HUES48 (cell line): ENCODE data around the gene RAB19.
"Not testable (repeated sequence)": the region's sequence is repeated elsewhere in the genome, so short reads cannot be mapped to it uniquely, and the experiment has no call there.

Experiments used
- H3K27ac ChIP-seq: one replicate; pipeline ENCODE4 v1.7.0; 2013; ENCODE audit warnings: low read depth, low read length, inconsistent platforms
- H3K27me3 ChIP-seq: 2 replicates; pipeline ENCODE4 v1.6.1; 2013; ENCODE audit warnings: mild to moderate bottlenecking, low read length; ENCODE audit not compliant: control insufficient read depth, insufficient read depth
- H3K36me3 ChIP-seq: 2 replicates; pipeline ENCODE4 v1.6.1; 2013; ENCODE audit warnings: low read length; ENCODE audit not compliant: control insufficient read depth, insufficient read depth
- H3K4me1 ChIP-seq: 2 replicates; pipeline ENCODE4 v1.6.1; 2013; ENCODE audit warnings: mild to moderate bottlenecking, low read length; ENCODE audit not compliant: control insufficient read depth, insufficient read depth
- H3K4me3 ChIP-seq: 2 replicates; pipeline ENCODE4 v1.5.1; 2013; ENCODE audit warnings: mild to moderate bottlenecking, low read depth, low read length
- H3K9ac ChIP-seq: 2 replicates; pipeline ENCODE4 v1.6.1; 2013; ENCODE audit warnings: mild to moderate bottlenecking, low read depth, low read length, moderate library complexity
- H3K9me3 ChIP-seq: 2 replicates; pipeline ENCODE4 v1.6.1; 2013; ENCODE audit warnings: low read length; ENCODE audit not compliant: control insufficient read depth, insufficient read depth

Gene RAB19

DNA sequence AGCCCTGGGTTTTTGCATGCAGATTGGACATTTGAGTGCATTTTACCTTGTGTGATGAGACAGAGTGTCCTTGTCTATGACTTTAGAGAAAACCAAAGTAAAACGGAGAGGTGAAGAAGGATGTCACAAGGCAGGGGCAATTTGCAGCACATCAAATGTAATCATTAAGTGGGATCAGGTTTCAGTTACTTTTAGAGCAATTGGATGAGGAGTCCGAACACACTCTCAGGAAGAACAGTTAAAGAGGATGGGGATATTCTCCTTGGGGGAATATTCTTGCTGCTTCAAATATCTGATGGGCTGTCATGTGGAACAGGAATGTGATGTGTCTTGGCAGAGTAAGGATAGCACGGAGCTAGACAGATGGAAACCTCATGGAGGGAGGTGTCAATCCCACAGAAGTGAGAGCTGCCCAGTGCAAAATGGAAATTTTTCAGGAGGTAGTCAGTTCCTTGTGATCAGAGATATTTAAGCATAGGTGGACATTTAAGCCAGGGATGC lies 757 bp downstream of the RAB19 start:
- peak overlapping the region; percentile 52; the same call in 1 of the 2 replicates for H3K9ac ChIP-seq

DNA sequence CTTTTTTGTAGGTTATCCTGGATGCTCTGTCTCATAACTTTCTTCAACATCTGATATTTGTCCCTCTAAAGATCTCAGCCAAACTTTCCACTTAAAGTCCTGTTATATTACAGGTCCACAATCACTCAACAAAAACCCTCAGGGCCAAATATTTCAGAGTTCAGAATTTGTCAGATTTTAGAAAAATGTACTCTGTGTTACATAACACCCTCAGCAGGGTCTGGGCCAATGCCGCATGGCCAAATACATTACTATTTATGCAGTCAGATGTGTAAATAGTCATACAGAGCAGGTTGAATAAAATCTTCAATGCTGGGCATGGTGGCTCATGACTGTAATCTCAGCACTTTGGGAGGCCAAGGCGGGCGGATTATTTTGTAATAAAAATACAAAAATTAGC lies 11.5 kb downstream of the RAB19 start:
- no peaks in the 10 kb centered on the region for H3K4me1 ChIP-seq
- no peak overlapping the region for H3K4me3 ChIP-seq
- H3K9me3 ChIP-seq, result no peaks in the 10 kb centered on the region
- no peak overlapping the region for H3K27ac ChIP-seq
- H3K36me3 ChIP-seq, result peaks cover 10% of the 10 kb centered on the region
- H3K27me3 ChIP-seq, result no peaks in the 10 kb centered on the region
- no peak overlapping the region for H3K9ac ChIP-seq

More for the DNA sequence above, 757 bp downstream of the RAB19 start:
- H3K4me3 ChIP-seq, result peak overlapping the region; percentile 70
- no peaks in the 10 kb centered on the region for H3K9me3 ChIP-seq
- peaks cover 5% of the 10 kb centered on the region for H3K4me1 ChIP-seq
- no peak overlapping the region for H3K27ac ChIP-seq
- no peaks in the 10 kb centered on the region for H3K27me3 ChIP-seq
- H3K36me3 ChIP-seq, result peaks cover 4% of the 10 kb centered on the region; the same call in 1 of the 2 replicates

DNA sequence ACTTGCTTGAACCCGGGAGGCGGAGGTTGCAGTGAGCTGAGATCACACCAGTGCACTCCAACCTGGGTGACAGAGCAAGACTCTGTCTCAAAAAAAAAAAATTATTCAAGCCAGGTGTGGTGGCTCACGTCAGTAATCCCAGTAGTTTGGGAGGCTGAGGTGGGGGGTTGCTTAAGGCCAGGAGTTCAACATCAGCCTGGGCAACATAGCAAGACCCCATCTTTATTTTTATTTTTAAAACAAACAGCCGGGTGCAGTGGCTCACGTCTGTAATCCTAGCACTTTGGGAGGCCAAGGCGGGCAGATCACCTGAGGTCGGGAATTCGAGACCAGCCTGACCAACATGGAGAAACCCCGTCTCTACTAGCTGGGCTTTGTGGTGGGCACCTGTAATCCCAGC lies 12.0 kb downstream of the RAB19 start:
- H3K27me3 ChIP-seq, H3K9me3 ChIP-seq, H3K4me3 ChIP-seq, H3K9ac ChIP-seq, H3K4me1 ChIP-seq, H3K27ac ChIP-seq: not testable (repeated sequence)
- H3K36me3 ChIP-seq, result peaks cover 10% of the 10 kb centered on the region

DNA sequence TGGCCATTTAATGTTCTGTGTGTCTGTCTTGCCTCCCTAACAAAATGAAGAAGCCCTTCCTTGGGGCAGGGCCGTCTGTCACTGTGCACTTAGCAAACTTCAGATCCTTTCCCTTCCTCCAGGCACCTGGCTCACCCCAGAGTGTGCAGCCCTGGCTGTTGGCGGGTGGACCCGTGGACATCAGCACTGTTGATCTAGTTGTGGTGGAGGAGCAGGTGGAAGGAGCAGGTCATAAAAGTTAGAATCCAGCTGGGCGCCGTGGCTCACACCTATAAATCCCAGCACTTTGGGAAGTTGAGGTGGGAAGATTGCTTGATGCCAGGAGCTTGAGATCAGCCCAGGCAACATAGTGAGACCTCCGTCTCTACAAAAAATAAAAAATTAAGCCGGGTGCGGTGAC lies 12.7 kb downstream of the RAB19 start:
- H3K9ac ChIP-seq, result no peak overlapping the region
- no peak overlapping the region for H3K27ac ChIP-seq
- peaks cover 9% of the 10 kb centered on the region for H3K36me3 ChIP-seq
- no peaks in the 10 kb centered on the region for H3K27me3 ChIP-seq
- H3K4me1 ChIP-seq, result no peaks in the 10 kb centered on the region
- H3K9me3 ChIP-seq, result no peaks in the 10 kb centered on the region
- no peak overlapping the region for H3K4me3 ChIP-seq

DNA sequence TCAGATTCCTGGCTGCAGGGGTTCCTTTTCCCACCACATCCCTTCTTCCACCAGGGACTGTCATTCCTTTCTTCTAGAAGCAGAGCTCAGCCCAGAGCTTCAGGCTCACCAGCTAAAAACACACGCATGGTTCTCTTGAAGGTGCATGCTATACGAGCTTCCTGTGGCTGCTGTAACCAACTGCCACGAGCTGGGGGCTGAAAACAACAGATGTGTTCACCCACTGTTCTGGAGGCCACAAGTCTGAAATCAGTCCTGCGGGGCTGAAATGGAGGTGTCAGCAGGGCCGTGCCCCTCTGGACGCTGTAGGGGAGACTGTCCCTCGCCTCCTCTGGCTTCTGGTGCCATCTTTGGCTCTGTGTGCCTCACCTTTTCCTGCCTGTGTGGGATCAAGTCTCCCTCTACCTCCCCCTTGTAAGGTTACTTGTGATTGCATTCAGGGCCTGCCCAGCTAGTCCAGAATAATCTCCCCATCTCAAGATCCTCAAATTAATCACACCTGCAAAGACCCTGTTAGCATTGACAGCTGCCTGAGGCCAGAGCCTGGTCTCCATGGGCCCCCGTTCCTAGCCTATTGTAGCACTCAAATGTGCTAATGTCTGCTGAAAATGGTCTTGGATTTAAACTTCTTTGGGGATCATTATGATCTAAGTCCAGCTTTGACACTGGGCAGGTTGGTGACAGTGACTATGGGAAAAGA lies 13.7 kb downstream of the RAB19 start:
- no peak overlapping the region for H3K9ac ChIP-seq
- no peaks in the 10 kb centered on the region for H3K9me3 ChIP-seq
- no peaks in the 10 kb centered on the region for H3K4me1 ChIP-seq
- H3K36me3 ChIP-seq, result peaks cover 5% of the 10 kb centered on the region; the same call in 1 of the 2 replicates
- H3K27me3 ChIP-seq, result no peaks in the 10 kb centered on the region
- no peak overlapping the region for H3K27ac ChIP-seq
- H3K4me3 ChIP-seq, result no peak overlapping the region

DNA sequence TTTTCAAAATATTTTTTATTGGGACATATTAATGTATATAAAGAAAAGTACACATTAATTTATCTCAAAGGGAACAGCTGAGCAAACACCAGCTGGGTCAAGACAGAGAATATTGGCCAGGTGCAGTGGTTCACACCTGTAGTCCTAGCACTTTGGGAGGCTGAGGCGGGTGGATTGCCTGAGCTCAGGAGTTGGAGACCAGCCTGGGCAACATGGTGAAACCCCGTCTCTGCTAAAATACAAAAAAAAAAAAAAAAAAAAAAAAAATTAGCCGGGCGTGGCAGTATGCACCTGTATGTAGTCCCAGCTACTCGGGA lies 14.3 kb downstream of the RAB19 start:
- H3K4me3 ChIP-seq, result not testable (repeated sequence)

DNA sequence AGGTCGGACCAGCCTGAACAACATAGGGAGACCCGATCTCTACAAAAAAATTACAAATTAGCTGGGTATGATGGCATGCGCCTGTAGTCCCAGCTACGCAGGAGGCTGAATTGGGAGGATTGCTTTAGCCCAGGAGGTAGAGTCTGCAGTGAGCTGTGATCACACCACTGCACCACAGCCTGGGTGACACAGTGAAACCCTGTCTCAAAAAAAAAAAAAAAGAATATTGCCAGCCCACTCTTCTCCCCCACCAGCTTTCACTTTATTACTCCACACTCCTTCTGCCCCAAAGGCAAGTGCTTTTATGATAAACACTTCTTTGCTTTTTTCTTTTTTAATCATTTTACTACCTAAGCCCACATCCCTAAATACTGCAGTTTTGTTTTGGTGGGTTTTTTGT lies 14.8 kb downstream of the RAB19 start:
- Histone ChIP-seq H3K27ac (no peak overlapping the region), H3K4me3 (no peak overlapping the region), H3K9me3 (no peaks in the 10 kb centered on the region)

More for the DNA sequence above, 14.3 kb downstream of the RAB19 start:
- H3K27ac ChIP-seq, H3K9me3 ChIP-seq, H3K27me3 ChIP-seq, H3K4me1 ChIP-seq, H3K36me3 ChIP-seq, H3K9ac ChIP-seq: not testable (repeated sequence)

DNA sequence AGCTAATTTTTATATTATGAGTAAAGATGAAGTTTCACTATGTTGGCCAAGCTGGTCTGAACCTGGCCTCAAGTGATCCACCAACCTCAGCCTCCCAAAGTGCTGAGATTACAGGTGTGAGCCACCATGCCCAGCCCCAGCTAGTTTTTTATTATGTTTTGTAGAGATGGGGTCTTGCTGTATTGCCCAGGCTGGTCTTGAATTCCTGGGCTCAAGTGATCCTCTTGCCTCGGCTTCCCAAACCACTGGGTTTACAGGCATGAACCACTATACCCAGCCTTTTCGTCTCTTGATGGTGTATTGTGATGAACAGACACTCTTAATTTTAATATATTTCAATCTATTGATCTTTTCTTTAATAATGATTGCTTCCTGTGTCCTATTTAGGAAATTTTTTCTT lies 17.7 kb downstream of the RAB19 start:
- Histone ChIP-seq H3K4me3 (no peak overlapping the region), H3K4me1 (no peaks in the 10 kb centered on the region), H3K36me3 (peaks cover 7% of the 10 kb centered on the region), H3K27me3 (no peaks in the 10 kb centered on the region), H3K27ac (no peak overlapping the region), H3K9me3 (no peaks in the 10 kb centered on the region), H3K9ac (no peak overlapping the region)

More for the DNA sequence above, 14.8 kb downstream of the RAB19 start:
- no peaks in the 10 kb centered on the region for H3K27me3 ChIP-seq
- H3K36me3 ChIP-seq, result no peaks in the 10 kb centered on the region
- no peaks in the 10 kb centered on the region for H3K4me1 ChIP-seq
- no peak overlapping the region for H3K9ac ChIP-seq

DNA sequence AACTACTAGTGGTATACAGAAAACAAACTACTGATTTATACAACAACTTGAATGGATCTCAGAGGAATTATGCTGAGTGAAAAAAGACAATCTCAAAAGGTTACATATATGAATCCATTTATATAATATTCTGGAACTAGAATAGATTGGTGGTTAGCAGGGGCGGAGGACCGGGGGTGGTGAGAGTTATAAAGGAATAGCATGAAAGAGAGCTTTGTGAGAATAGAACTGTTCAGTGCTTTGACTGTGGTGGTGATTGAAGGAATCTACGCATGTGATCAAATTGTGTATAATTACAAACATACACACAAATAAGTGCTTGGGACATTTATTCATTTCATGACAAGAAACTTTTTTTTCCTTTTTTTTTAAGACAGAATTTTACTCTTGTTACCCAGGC lies 19.6 kb downstream of the RAB19 start:
- Histone ChIP-seq H3K36me3 (peaks cover 8% of the 10 kb centered on the region), H3K4me3 (no peak overlapping the region), H3K9ac (no peak overlapping the region), H3K4me1 (no peaks in the 10 kb centered on the region), H3K27me3 (no peaks in the 10 kb centered on the region), H3K27ac (no peak overlapping the region), H3K9me3 (no peaks in the 10 kb centered on the region)

DNA sequence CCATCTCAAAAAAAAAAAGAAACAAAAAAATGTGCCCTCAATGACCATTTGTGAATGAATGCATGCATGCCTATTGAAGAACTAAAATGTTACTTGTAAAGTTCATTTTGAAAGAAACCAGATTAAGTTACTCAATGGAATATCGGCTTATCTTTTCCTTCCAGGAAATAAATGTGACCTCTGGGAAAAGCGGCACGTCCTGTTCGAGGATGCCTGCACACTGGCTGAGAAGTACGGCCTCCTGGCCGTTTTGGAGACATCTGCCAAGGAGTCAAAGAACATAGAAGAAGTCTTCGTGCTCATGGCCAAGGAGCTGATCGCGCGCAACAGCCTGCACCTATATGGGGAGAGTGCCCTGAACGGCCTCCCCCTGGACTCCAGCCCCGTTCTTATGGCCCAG lies 21.9 kb downstream of the RAB19 start:
- H3K9ac ChIP-seq, result no peak overlapping the region
- H3K27me3 ChIP-seq, result no peaks in the 10 kb centered on the region
- peaks cover 8% of the 10 kb centered on the region for H3K36me3 ChIP-seq
- H3K4me3 ChIP-seq, result no peak overlapping the region
- no peaks in the 10 kb centered on the region for H3K9me3 ChIP-seq
- no peak overlapping the region for H3K27ac ChIP-seq
- no peaks in the 10 kb centered on the region for H3K4me1 ChIP-seq

DNA sequence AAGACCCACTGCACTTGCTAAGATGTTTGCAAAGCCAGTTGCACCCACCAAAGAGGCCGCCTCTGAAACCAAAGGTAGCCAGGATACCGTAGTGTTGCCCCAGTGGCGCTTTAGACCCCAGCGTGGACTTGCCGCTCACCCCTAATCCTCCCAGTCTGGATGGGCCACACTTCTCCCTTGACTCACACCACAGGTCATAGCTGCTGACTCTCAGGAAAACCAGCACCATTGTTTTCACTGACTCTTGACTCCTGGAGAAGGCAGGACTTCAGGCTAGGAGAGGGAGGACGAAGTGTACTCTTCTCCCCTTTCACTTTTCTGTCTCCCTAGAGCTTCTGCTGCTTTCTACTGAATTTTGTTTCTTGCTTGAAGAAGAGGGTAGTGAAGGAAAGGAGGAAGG lies 22.3 kb downstream of the RAB19 start:
- Histone ChIP-seq H3K27ac (no peak overlapping the region), H3K9me3 (no peaks in the 10 kb centered on the region), H3K4me1 (no peaks in the 10 kb centered on the region), H3K36me3 (peaks cover 8% of the 10 kb centered on the region), H3K9ac (no peak overlapping the region), H3K27me3 (no peaks in the 10 kb centered on the region), H3K4me3 (no peak overlapping the region)
